Stimulated activated effector memory CD8-positive, alpha-beta T cell treated with anti-CD3 and anti-CD28 coated beads, Interleukin-12 subunit alpha, Interleukin-12 subunit beta, amount 100 ng/mL, for 72 hours (primary cell): ENCODE results near the gene UBN1.

Experiments used
- ATAC-seq: fragments of 150-1000 bp; cut with Tn5 transposase; 2 replicates; pipeline ENCODE4 v1.10.0; 2021
- DNase-seq, 2 donors: peaks; one replicate each; pipeline ENCODE4 v3.0.0; 2021 to 2022; ENCODE audit warnings: low spot score in 2 of 2
- H3K27ac Mint-ChIP-seq: one replicate; pipeline ENCODE4 v1.8.0; 2022; ENCODE audit warnings: mild to moderate bottlenecking, mixed read lengths
- H3K36me3 Mint-ChIP-seq: one replicate; pipeline ENCODE4 v1.8.0; 2022; ENCODE audit warnings: mild to moderate bottlenecking, mixed read lengths
- H3K4me1 Mint-ChIP-seq: one replicate; pipeline ENCODE4 v1.8.0; 2022; ENCODE audit warnings: mixed read lengths
- H3K4me3 Mint-ChIP-seq: one replicate; pipeline ENCODE4 v1.8.0; 2022; ENCODE audit warnings: mild to moderate bottlenecking, mixed read lengths
- H3K9me3 Mint-ChIP-seq: one replicate; pipeline ENCODE4 v1.8.0; 2022; ENCODE audit warnings: mixed read lengths

Gene UBN1

GRCh38 chr16:4865231-4865860 lies 18.1 kb downstream of the UBN1 start:
- no peak for ATAC-seq
- Mint-ChIP-seq H3K9me3 (no peaks in the 10 kb centered on the region), H3K4me3 (no peak overlapping the region)

DNA sequence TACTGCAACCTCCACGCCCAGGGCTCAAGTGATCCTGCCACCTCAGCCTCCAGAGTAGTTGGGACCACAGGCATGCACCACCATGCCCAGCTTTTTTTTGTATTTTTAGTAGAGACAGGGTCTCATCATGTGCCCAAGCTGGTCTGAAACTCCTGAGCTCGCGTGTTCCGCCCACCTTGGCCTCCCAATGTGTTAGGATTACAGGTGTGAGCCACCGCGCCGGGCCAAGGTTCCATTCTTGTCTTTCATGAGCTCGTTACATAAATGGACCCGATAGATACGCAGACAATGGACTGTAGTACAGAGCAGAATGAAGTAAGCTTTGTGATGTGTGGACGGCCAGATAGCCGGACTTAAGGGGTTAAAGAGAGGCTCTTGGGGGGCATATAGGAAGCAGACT lies 19.3 kb downstream of the UBN1 start:
- peaks cover 29% of the 10 kb centered on the region for H3K4me1 Mint-ChIP-seq
- DNase-seq (no peak), ATAC-seq (no peak)
- no peak overlapping the region for H3K4me3 Mint-ChIP-seq
- peaks cover 80% of the 10 kb centered on the region for H3K36me3 Mint-ChIP-seq
- peak overlapping the region; percentile 36 for H3K27ac Mint-ChIP-seq
- no peaks in the 10 kb centered on the region for H3K9me3 Mint-ChIP-seq

More at GRCh38 chr16:4865231-4865860, 18.1 kb downstream of the UBN1 start:
- no peak for DNase-seq
- Mint-ChIP-seq H3K4me1 (peaks cover 30% of the 10 kb centered on the region), H3K27ac (peak overlapping the region; percentile 40), H3K36me3 (peaks cover 80% of the 10 kb centered on the region)

DNA sequence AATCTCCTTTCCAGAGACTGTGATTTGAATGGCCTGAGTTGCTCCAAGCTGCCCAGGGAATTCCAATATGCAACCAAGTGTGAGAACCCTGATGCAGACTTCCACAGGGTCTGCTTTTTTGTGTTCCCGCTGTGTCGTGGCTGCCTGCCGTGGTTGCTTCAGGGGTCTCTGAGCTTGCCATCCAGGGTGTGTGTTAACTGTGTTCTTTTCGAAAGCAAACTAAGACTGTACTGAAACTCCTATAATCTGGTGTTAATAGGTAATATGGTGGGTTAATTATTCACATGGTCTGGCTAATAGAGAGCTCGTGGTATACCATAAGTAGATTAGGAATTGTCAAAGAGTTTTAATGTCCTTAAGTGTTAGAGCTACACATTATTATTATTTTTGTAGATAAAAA lies 20.7 kb downstream of the UBN1 start:
- no peaks in the 10 kb centered on the region for H3K9me3 Mint-ChIP-seq
- H3K4me3 Mint-ChIP-seq, result no peak overlapping the region
- no peak for ATAC-seq
- peaks cover 83% of the 10 kb centered on the region for H3K36me3 Mint-ChIP-seq
- peak overlapping the region; percentile 55 for H3K27ac Mint-ChIP-seq
- no peak for DNase-seq
- peaks cover 29% of the 10 kb centered on the region for H3K4me1 Mint-ChIP-seq

DNA sequence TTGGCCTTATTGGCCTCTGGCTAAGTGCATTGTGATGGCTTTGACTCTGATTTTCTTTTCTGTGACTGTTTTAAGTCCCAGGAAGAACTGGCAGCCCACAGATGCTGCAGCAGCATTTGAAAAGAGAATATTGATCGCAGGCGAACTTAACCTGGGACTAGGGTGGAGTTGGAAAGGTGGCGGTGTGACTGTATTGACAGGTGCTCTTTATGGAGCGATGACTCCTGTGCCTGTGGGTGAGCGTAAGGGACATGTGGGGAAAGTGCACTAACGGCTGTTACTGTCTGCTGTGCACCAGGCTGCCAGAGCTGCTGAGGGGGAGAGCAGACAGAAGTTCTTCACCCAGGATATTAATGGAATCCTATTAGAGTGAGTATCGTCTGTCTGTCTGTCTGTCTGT lies 21.3 kb downstream of the UBN1 start:
- H3K4me3 Mint-ChIP-seq, result no peak overlapping the region
- peak overlapping the region; percentile 55 for H3K27ac Mint-ChIP-seq
- H3K4me1 Mint-ChIP-seq, result peaks cover 29% of the 10 kb centered on the region
- H3K9me3 Mint-ChIP-seq, result no peaks in the 10 kb centered on the region
- ATAC-seq (no peak), DNase-seq (no peak)
- peaks cover 83% of the 10 kb centered on the region for H3K36me3 Mint-ChIP-seq

DNA sequence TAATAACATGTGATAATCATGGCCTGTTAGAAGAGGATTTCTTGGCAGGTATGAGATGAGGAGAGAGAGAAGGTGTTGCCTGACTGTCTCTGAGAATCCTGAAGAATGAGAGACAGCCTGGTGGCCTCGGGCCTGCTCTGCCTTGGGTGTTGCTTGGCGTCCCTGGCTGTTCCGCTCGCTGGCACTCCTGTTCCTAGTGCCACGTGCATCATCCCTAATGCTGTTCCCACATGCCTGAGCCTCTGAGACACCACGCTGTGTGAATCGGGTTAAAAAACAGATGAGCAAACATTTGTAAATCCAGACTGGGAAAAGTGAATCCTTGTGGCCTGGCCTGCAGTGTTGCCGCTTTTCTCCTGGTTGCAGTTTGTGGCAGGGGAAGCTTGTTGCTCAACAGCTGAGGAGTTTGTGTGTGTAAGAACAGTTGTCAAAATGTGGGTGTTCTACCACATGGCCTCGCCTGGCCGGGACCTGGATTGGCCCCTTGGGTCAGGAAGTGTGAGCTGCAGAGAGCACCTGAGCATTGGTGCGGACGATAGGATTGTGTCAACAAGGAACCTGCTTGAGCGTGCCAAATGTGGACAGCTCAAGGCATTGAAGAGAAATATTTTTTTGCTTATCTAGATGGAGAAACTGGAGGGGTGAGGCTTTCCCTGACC lies 22.0 kb downstream of the UBN1 start:
- peaks cover 83% of the 10 kb centered on the region for H3K36me3 Mint-ChIP-seq
- no peaks in the 10 kb centered on the region for H3K9me3 Mint-ChIP-seq
- no peak for ATAC-seq
- H3K4me3 Mint-ChIP-seq, result no peak overlapping the region
- peaks cover 29% of the 10 kb centered on the region for H3K4me1 Mint-ChIP-seq
- DNase-seq, result no peak
- H3K27ac Mint-ChIP-seq, result peak overlapping the region; percentile 55

DNA sequence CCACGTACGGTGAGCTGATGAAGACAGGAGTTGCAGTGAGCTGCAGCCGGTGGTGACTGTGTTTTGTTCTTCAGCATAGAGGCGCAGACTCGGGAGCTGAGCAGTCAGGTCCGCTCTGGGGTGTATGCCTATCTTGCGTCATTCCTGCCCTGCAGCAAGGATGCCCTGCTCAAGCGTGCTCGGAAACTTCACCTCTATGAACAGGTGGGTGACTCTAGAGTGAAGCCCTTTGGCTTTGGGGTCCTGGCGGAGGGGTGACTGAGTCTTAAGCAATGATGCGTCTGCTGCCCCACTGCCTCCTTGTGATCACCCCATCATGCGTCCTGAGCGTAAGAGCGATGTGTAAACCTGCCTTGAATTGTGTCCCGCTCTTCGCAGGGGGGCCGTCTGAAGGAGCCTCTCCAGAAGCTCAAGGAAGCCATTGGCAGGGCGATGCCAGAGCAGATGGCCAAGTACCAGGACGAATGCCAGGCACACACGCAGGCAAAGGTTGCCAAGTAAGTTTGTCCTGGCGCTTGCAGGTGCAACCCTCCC lies 22.9 kb downstream of the UBN1 start:
- DNase-seq (no peak), ATAC-seq (peak; percentile 34)
- H3K27ac Mint-ChIP-seq, result no peak overlapping the region
- H3K9me3 Mint-ChIP-seq, result no peaks in the 10 kb centered on the region
- H3K4me3 Mint-ChIP-seq, result no peak overlapping the region
- peaks cover 86% of the 10 kb centered on the region for H3K36me3 Mint-ChIP-seq
- H3K4me1 Mint-ChIP-seq, result peaks cover 29% of the 10 kb centered on the region

DNA sequence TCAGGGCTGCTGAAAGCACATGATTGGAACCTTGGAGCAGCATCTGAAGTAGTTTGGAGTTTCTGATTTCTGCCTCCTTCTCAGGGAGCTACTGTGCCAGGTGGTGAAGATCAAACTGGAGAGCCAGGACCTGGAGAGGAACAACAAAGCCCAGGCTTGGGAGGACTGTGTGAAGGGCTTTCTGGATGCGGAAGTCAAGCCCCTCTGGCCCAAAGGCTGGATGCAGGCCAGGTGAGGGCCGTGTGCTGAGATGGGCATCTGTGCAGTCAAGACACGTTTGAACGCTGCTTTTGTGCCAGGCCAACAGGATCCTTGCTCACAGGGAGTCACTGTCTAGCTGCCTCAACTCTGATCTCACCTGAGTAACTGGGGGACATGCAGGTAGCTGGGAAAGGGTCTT lies 23.8 kb downstream of the UBN1 start:
- Mint-ChIP-seq H3K27ac (no peak overlapping the region), H3K4me1 (peaks cover 29% of the 10 kb centered on the region), H3K36me3 (peaks cover 92% of the 10 kb centered on the region), H3K9me3 (no peaks in the 10 kb centered on the region), H3K4me3 (no peak overlapping the region)
- DNase-seq (no peak), ATAC-seq (no peak)

DNA sequence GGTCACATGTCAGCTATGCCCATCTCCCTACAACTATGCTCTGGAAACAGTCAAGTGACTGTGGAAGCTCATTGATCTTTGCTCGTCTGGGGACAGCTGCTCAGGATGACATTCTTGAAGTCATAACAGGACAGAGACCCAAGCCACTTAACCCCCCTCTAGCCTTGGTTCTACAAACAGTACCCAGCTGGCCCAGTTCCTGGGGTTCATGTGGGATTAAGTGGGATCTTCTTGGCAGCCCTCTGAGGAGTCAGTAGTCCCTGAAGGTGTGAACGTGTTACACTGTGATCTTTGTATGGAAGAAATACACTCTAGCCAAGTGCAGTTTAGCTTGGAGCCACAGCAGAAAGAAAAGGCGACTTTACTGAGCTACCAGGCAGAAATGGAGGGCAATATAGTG lies 25.8 kb downstream of the UBN1 start:
- ATAC-seq, result no peak
- Mint-ChIP-seq H3K4me3 (no peak overlapping the region), H3K9me3 (no peaks in the 10 kb centered on the region), H3K36me3 (peaks cover 95% of the 10 kb centered on the region), H3K4me1 (peaks cover 16% of the 10 kb centered on the region), H3K27ac (no peak overlapping the region)
- DNase-seq, result no peak

- H3K27ac Mint-ChIP-seq, result peak overlapping the region; percentile 16
- no peaks in the 10 kb centered on the region for H3K9me3 Mint-ChIP-seq
- peaks cover 4% of the 10 kb centered on the region for H3K4me1 Mint-ChIP-seq
- H3K36me3 Mint-ChIP-seq, result peaks cover 95% of the 10 kb centered on the region
- no peak for DNase-seq
- ATAC-seq, result no peak
- no peak overlapping the region for H3K4me3 Mint-ChIP-seq
Measured at GRCh38 chr16:4874666-4875065, 27.4 kb downstream of the UBN1 start.

DNA sequence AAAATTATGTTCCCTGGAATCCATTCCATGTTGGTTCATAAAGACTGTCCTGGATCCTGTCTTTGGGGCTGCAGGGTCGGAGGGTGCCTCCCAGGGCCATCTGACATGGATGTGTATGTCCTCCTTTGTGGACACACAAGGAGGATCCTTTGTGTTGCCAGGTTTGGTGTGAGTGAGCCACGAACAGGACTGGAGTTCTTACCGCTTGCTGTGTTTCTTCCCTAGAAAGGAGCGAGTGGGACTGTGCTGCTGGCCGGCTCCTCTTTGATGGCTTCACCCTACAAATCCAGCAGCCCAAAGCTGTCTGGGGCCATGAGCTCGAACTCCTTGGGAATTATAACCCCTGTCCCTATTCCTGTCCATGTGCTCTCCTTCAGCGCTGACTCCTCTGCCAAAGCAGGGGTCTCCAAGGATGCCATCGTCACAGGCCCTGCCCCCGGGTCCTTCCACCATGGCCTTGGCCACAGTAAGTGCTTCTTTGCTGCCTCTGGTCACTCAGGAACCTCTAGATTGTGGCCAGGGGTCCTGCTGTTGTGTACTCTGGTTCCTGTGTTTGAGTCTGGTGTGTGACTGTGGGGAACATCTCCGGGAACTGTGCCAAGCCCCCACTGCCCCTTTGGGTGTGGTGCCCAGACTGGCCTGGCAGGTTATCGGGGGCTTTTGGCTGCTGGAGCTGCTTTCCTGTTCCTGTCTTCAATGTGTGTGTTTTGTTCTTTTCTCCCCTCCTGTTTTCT lies 29.5 kb downstream of the UBN1 start:
- Mint-ChIP-seq H3K36me3 (peaks cover 89% of the 10 kb centered on the region), H3K27ac (peak overlapping the region; percentile 54), H3K4me1 (no peaks in the 10 kb centered on the region), H3K9me3 (no peaks in the 10 kb centered on the region), H3K4me3 (no peak overlapping the region)
- DNase-seq, result no peak
- no peak for ATAC-seq

GRCh38 chr16:4877380-4877685 lies 30.1 kb downstream of the UBN1 start:
- peak overlapping the region; percentile 54 for H3K27ac Mint-ChIP-seq

GRCh38 chr16:4879049-4879448 lies 31.8 kb downstream of the UBN1 start:
- no peak for ATAC-seq
- Mint-ChIP-seq H3K4me1 (no peaks in the 10 kb centered on the region), H3K9me3 (no peaks in the 10 kb centered on the region), H3K27ac (no peak overlapping the region), H3K4me3 (no peak overlapping the region), H3K36me3 (peaks cover 89% of the 10 kb centered on the region)
- no peak for DNase-seq

More at GRCh38 chr16:4877380-4877685, 30.1 kb downstream of the UBN1 start:
- no peak for DNase-seq
- no peaks in the 10 kb centered on the region for H3K9me3 Mint-ChIP-seq
- ATAC-seq, result no peak
- H3K36me3 Mint-ChIP-seq, result peaks cover 89% of the 10 kb centered on the region
- H3K4me1 Mint-ChIP-seq, result no peaks in the 10 kb centered on the region
- H3K4me3 Mint-ChIP-seq, result no peak overlapping the region

GRCh38 chr16:4880006-4880580 lies 32.8 kb downstream of the UBN1 start:
- H3K9me3 Mint-ChIP-seq, result no peaks in the 10 kb centered on the region
- no peak for ATAC-seq
- DNase-seq, result no peak
- H3K4me1 Mint-ChIP-seq, result peaks cover 6% of the 10 kb centered on the region
- H3K27ac Mint-ChIP-seq, result no peak overlapping the region
- H3K4me3 Mint-ChIP-seq, result no peak overlapping the region
- H3K36me3 Mint-ChIP-seq, result peaks cover 89% of the 10 kb centered on the region

DNA sequence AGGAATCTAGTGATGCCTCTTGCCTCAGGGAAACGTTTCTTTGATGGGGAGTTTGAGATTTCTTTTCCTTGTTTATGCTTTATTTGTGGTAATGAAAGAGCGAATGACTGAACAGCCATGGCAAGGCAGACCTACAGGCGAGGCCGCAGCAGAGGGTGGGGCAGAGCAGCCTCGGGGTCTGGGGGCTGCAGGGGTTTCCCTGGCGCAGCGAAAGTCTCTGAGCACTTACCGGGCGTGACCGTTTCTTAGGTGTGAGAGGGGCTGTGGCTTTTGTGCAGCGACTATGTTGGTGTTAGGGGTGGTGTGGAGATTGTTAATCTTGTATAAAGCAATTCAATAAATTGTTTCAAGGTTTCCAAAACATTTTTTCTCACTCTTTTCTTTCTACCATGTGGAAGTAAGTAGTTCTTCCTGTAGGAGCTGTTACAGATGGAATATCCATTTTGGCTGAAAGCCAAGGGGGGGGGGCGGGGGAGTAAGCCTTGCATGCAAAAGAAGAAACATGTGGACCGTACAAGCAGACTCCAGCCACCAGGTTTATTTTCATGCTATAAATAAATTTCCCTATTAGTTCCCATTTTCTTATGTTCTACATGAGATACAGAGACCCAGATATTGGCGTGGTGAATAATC lies 34.8 kb downstream of the UBN1 start:
- ATAC-seq, result no peak
- Mint-ChIP-seq H3K27ac (no peak overlapping the region), H3K9me3 (no peaks in the 10 kb centered on the region), H3K4me1 (peaks cover 16% of the 10 kb centered on the region), H3K36me3 (peaks cover 84% of the 10 kb centered on the region), H3K4me3 (no peak overlapping the region)
- DNase-seq, result no peak

- Mint-ChIP-seq H3K4me1 (peaks cover 16% of the 10 kb centered on the region), H3K9me3 (no peaks in the 10 kb centered on the region), H3K4me3 (no peak overlapping the region), H3K36me3 (peaks cover 78% of the 10 kb centered on the region), H3K27ac (no peak overlapping the region)
- DNase-seq (no peak), ATAC-seq (no peak)
Measured at GRCh38 chr16:4882633-4883285, 35.5 kb downstream of the UBN1 start.
